IPS-18a (cell line): ENCODE measurements around the gene USP24.
"Not testable (repeated sequence)": the region's sequence is repeated elsewhere in the genome, so short reads cannot be mapped to it uniquely, and the experiment has no call there.

Experiments used
- H3K27ac ChIP-seq: one replicate; pipeline ENCODE4 v1.5.1; 2013; ENCODE audit warnings: low read length
- H3K27me3 ChIP-seq: one replicate; pipeline ENCODE4 v1.6.1; 2013; ENCODE audit warnings: mild to moderate bottlenecking, low read length; ENCODE audit not compliant: control insufficient read depth, insufficient read depth
- H3K36me3 ChIP-seq: one replicate; pipeline ENCODE4 v1.6.1; 2013; ENCODE audit warnings: low read depth, low read length; ENCODE audit not compliant: control insufficient read depth
- H3K4me1 ChIP-seq: one replicate; pipeline ENCODE4 v1.6.1; 2013; ENCODE audit warnings: low read depth, low read length; ENCODE audit not compliant: control insufficient read depth
- H3K4me3 ChIP-seq: one replicate; pipeline ENCODE4 v1.5.1; 2013; ENCODE audit warnings: low read length
- H3K9ac ChIP-seq: one replicate; pipeline ENCODE4 v1.6.1; 2013; ENCODE audit warnings: mild to moderate bottlenecking, low read length, moderate library complexity
- H3K9me3 ChIP-seq: one replicate; pipeline ENCODE4 v1.6.1; 2013; ENCODE audit warnings: low read depth, low read length; ENCODE audit not compliant: control insufficient read depth

USP24 gene

GRCh38 chr1:55033265-55033614, 181.9 kb downstream of the USP24 start:
- Histone ChIP-seq H3K36me3 (no peaks in the 10 kb centered on the region), H3K4me1 (no peaks in the 10 kb centered on the region), H3K4me3 (no peak overlapping the region), H3K9me3 (no peaks in the 10 kb centered on the region), H3K27ac (no peak overlapping the region), H3K27me3 (peaks cover 14% of the 10 kb centered on the region), H3K9ac (no peak overlapping the region)

GRCh38 chr1:55031098-55031497, 184.1 kb downstream of the USP24 start:
- H3K27me3 ChIP-seq, H3K27ac ChIP-seq, H3K9me3 ChIP-seq, H3K4me3 ChIP-seq, H3K4me1 ChIP-seq, H3K36me3 ChIP-seq, H3K9ac ChIP-seq: not testable (repeated sequence)

GRCh38 chr1:55026682-55027081, 188.5 kb downstream of the USP24 start:
- not testable (repeated sequence) for H3K9ac ChIP-seq, H3K27me3 ChIP-seq, H3K4me1 ChIP-seq, H3K4me3 ChIP-seq, H3K27ac ChIP-seq, H3K9me3 ChIP-seq, H3K36me3 ChIP-seq

- not testable (repeated sequence) for H3K27me3 ChIP-seq, H3K36me3 ChIP-seq, H3K27ac ChIP-seq, H3K9ac ChIP-seq, H3K4me1 ChIP-seq, H3K4me3 ChIP-seq, H3K9me3 ChIP-seq
These were observed 191.0 kb downstream of the USP24 start for GRCh38 chr1:55024163-55024562.

- H3K4me3 ChIP-seq = no peak overlapping the region
- H3K27ac ChIP-seq = no peak overlapping the region
- no peaks in the 10 kb centered on the region for H3K9me3 ChIP-seq
- H3K36me3 ChIP-seq = no peaks in the 10 kb centered on the region
- H3K27me3 ChIP-seq = no peaks in the 10 kb centered on the region
- H3K9ac ChIP-seq = no peak overlapping the region
- peaks cover 3% of the 10 kb centered on the region for H3K4me1 ChIP-seq
These were observed 193.1 kb downstream of the USP24 start for GRCh38 chr1:55021942-55022546.

GRCh38 chr1:55018395-55018794, 196.8 kb downstream of the USP24 start:
- Histone ChIP-seq H3K4me3 (no peak overlapping the region), H3K9me3 (no peaks in the 10 kb centered on the region), H3K4me1 (peaks cover 3% of the 10 kb centered on the region), H3K36me3 (no peaks in the 10 kb centered on the region), H3K27me3 (no peaks in the 10 kb centered on the region), H3K9ac (no peak overlapping the region), H3K27ac (no peak overlapping the region)
